ENCODE data around the gene RAD51B.

DNA sequence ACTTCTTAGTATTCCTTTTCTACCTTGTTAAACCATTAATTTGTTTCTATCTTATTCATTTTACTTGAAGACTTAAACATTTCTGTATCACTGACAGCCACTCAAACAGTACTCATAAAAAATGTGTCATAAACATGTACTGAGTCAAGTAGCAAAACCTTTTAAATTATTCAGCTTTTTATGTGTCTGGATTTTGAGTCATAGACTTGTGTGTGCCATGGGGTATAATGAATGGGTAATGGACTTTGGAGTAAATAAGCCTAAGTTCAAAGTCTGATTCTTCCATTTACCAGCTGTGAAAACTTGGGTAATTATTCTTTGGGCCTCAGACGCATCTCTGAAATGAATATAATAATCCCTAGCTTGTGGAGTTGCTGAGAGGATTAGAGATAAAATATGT, 199.0 kb downstream of the RAD51B start:
- TF ChIP-seq, protein P1, sequence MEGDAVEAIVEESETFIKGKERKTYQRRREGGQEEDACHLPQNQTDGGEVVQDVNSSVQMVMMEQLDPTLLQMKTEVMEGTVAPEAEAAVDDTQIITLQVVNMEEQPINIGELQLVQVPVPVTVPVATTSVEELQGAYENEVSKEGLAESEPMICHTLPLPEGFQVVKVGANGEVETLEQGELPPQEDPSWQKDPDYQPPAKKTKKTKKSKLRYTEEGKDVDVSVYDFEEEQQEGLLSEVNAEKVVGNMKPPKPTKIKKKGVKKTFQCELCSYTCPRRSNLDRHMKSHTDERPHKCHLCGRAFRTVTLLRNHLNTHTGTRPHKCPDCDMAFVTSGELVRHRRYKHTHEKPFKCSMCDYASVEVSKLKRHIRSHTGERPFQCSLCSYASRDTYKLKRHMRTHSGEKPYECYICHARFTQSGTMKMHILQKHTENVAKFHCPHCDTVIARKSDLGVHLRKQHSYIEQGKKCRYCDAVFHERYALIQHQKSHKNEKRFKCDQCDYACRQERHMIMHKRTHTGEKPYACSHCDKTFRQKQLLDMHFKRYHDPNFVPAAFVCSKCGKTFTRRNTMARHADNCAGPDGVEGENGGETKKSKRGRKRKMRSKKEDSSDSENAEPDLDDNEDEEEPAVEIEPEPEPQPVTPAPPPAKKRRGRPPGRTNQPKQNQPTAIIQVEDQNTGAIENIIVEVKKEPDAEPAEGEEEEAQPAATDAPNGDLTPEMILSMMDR (IDR thresholded peaks at IDR 0.05), result no peak
- no peak for TF ChIP-seq POLR2A (IDR thresholded peaks at IDR 0.05)
